Measurements from ENCODE around the gene SNX18. TPM values are rescaled to one million over a fixed set of nuclear protein-coding genes. Genes with fewer than 3 reads are reported as not detected.

SNX18 gene
- total and polyA plus RNA-seq, 2 experiments from 2014 or later, result 4.7 to 33.0 TPM

DNA sequence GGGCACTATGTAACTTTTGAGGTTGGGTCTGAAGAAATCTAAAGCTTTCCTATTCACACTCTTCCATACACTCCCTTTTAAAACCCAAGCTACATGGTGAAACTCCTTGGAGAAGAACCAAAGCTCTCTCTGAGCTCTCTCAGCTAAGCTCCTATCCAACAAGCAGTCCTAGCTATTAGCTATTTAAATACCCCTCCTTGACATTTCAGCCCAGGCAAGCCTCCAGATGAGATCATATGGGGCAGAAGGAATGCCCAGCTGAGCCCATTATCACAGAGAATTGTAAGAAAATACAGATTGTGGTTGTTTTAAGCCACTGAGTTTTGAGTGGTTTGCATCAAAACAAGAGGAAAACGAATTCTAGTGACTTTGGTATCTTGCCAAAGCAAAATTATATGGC, 46.9 kb upstream of the SNX18 start (continued):
- TF ChIP-seq, protein P1, sequence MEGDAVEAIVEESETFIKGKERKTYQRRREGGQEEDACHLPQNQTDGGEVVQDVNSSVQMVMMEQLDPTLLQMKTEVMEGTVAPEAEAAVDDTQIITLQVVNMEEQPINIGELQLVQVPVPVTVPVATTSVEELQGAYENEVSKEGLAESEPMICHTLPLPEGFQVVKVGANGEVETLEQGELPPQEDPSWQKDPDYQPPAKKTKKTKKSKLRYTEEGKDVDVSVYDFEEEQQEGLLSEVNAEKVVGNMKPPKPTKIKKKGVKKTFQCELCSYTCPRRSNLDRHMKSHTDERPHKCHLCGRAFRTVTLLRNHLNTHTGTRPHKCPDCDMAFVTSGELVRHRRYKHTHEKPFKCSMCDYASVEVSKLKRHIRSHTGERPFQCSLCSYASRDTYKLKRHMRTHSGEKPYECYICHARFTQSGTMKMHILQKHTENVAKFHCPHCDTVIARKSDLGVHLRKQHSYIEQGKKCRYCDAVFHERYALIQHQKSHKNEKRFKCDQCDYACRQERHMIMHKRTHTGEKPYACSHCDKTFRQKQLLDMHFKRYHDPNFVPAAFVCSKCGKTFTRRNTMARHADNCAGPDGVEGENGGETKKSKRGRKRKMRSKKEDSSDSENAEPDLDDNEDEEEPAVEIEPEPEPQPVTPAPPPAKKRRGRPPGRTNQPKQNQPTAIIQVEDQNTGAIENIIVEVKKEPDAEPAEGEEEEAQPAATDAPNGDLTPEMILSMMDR (conservative IDR thresholded peaks at IDR 0.05; ENCODE audit: low read depth in 2 of 2), result no peak
- TF ChIP-seq EZH2phosphoT487 (IDR thresholded peaks at IDR 0.05; ENCODE audit: unreplicated experiment), result no peak

DNA sequence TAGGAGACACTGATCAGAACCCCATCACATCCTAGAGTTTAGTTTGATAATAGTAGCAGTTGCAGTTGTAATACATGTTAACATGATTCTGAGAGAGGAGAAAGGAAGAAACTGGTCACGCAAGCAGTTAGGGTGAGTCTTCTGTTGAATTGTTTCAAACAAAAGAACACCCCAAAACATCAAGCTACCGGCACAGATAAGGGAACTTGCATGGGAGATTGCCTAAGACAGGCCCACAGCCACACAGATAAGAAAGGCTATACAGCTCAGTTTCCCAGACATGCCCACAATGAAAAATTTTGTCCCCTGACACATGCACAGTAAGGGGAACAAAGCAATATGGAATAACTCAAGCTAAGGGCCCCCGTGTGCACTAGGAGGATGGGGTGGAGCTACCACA, 46.2 kb upstream of the SNX18 start:
- Histone ChIP-seq H3K79me2 (replicated peaks; ENCODE audit: insufficient read depth) (no peaks in the 10 kb centered on the region), H4K20me1 (replicated peaks; ENCODE audit: insufficient read depth) (no peaks in the 10 kb centered on the region), H3K27me3 (ENCODE audit: insufficient read depth) (no peaks in the 10 kb centered on the region), H3K36me3 (ENCODE audit: insufficient read depth) (no peaks in the 10 kb centered on the region), H3K9me2 (ENCODE audit: insufficient read depth) (no peaks in the 10 kb centered on the region), H3K27ac (ENCODE audit: low read depth) (no peak overlapping the region), H3F3A (replicated peaks; ENCODE audit: low read depth) (no peaks in the 10 kb centered on the region), H2AFZ (no peak overlapping the region), H3K4me3 (no peak overlapping the region), H3K4me2 (no peak overlapping the region), H3K4me1 (ENCODE audit: insufficient read depth) (no peaks in the 10 kb centered on the region)
- Mint-ChIP-seq H3K36me3 (ENCODE audit: low read depth) (no peaks in the 10 kb centered on the region), H3K9me3 (no peaks in the 10 kb centered on the region), H3K27ac (no peak overlapping the region), H3K4me3 (no peak overlapping the region), H3K4me1 (no peaks in the 10 kb centered on the region), H3K27me3 (ENCODE audit: insufficient read depth, low read depth, poor library complexity) (no peaks in the 10 kb centered on the region)
- no peak for DNase-seq (ENCODE audit: low spot score)
- ATAC-seq, result no peak
- TF ChIP-seq EZH2phosphoT487 (IDR thresholded peaks at IDR 0.05; ENCODE audit: unreplicated experiment) (no peak), NANOG (IDR thresholded peaks at IDR 0.05; ENCODE audit: borderline replicate concordance) (no peak), EZH2 (IDR thresholded peaks at IDR 0.05; ENCODE audit: low read depth, unreplicated experiment) (no peak), ZNF114 (CRISPR knock-in tag; IDR thresholded peaks at IDR 0.05) (no peak), JUNB (IDR thresholded peaks at IDR 0.05; ENCODE audit: unreplicated experiment) (no peak), CREB1 (CRISPR knock-in tag; IDR thresholded peaks at IDR 0.05; ENCODE audit: low read depth) (no peak), POLR2AphosphoS5 (IDR thresholded peaks at IDR 0.05; ENCODE audit: low read depth) (no peak), STAT1 (IDR thresholded peaks at IDR 0.05; ENCODE audit: unreplicated experiment) (no peak), ZNF331 (CRISPR knock-in tag; IDR thresholded peaks at IDR 0.05; ENCODE audit: low read depth) (no peak)
- TF ChIP-seq, protein P2, sequence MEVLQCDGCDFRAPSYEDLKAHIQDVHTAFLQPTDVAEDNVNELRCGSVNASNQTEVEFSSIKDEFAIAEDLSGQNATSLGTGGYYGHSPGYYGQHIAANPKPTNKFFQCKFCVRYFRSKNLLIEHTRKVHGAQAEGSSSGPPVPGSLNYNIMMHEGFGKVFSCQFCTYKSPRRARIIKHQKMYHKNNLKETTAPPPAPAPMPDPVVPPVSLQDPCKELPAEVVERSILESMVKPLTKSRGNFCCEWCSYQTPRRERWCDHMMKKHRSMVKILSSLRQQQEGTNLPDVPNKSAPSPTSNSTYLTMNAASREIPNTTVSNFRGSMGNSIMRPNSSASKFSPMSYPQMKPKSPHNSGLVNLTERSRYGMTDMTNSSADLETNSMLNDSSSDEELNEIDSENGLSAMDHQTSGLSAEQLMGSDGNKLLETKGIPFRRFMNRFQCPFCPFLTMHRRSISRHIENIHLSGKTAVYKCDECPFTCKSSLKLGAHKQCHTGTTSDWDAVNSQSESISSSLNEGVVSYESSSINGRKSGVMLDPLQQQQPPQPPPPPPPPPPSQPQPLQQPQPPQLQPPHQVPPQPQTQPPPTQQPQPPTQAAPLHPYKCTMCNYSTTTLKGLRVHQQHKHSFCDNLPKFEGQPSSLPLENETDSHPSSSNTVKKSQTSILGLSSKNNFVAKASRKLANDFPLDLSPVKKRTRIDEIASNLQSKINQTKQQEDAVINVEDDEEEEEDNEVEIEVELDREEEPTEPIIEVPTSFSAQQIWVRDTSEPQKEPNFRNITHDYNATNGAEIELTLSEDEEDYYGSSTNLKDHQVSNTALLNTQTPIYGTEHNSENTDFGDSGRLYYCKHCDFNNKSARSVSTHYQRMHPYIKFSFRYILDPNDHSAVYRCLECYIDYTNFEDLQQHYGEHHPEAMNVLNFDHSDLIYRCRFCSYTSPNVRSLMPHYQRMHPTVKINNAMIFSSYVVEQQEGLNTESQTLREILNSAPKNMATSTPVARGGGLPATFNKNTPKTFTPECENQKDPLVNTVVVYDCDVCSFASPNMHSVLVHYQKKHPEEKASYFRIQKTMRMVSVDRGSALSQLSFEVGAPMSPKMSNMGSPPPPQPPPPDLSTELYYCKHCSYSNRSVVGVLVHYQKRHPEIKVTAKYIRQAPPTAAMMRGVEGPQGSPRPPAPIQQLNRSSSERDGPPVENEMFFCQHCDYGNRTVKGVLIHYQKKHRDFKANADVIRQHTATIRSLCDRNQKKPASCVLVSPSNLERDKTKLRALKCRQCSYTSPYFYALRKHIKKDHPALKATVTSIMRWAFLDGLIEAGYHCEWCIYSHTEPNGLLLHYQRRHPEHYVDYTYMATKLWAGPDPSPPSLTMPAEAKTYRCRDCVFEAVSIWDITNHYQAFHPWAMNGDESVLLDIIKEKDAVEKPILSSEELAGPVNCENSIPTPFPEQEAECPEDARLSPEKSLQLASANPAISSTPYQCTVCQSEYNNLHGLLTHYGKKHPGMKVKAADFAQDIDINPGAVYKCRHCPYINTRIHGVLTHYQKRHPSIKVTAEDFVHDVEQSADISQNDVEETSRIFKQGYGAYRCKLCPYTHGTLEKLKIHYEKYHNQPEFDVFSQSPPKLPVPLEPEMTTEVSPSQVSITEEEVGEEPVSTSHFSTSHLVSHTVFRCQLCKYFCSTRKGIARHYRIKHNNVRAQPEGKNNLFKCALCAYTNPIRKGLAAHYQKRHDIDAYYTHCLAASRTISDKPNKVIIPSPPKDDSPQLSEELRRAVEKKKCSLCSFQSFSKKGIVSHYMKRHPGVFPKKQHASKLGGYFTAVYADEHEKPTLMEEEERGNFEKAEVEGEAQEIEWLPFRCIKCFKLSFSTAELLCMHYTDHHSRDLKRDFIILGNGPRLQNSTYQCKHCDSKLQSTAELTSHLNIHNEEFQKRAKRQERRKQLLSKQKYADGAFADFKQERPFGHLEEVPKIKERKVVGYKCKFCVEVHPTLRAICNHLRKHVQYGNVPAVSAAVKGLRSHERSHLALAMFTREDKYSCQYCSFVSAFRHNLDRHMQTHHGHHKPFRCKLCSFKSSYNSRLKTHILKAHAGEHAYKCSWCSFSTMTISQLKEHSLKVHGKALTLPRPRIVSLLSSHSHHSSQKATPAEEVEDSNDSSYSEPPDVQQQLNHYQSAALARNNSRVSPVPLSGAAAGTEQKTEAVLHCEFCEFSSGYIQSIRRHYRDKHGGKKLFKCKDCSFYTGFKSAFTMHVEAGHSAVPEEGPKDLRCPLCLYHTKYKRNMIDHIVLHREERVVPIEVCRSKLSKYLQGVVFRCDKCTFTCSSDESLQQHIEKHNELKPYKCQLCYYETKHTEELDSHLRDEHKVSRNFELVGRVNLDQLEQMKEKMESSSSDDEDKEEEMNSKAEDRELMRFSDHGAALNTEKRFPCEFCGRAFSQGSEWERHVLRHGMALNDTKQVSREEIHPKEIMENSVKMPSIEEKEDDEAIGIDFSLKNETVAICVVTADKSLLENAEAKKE (CRISPR knock-in tag; IDR thresholded peaks at IDR 0.05), result no peak
- TF ChIP-seq, protein P3, sequence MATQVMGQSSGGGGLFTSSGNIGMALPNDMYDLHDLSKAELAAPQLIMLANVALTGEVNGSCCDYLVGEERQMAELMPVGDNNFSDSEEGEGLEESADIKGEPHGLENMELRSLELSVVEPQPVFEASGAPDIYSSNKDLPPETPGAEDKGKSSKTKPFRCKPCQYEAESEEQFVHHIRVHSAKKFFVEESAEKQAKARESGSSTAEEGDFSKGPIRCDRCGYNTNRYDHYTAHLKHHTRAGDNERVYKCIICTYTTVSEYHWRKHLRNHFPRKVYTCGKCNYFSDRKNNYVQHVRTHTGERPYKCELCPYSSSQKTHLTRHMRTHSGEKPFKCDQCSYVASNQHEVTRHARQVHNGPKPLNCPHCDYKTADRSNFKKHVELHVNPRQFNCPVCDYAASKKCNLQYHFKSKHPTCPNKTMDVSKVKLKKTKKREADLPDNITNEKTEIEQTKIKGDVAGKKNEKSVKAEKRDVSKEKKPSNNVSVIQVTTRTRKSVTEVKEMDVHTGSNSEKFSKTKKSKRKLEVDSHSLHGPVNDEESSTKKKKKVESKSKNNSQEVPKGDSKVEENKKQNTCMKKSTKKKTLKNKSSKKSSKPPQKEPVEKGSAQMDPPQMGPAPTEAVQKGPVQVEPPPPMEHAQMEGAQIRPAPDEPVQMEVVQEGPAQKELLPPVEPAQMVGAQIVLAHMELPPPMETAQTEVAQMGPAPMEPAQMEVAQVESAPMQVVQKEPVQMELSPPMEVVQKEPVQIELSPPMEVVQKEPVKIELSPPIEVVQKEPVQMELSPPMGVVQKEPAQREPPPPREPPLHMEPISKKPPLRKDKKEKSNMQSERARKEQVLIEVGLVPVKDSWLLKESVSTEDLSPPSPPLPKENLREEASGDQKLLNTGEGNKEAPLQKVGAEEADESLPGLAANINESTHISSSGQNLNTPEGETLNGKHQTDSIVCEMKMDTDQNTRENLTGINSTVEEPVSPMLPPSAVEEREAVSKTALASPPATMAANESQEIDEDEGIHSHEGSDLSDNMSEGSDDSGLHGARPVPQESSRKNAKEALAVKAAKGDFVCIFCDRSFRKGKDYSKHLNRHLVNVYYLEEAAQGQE (IDR thresholded peaks at IDR 0.05; ENCODE audit: unreplicated experiment), result no peak
- TF ChIP-seq, protein P1 (conservative IDR thresholded peaks at IDR 0.05; ENCODE audit: low read depth in 2 of 2), result no peak

All from GM23338 (cell line).